Endometrial microvascular endothelial cells (primary cell): ENCODE data around the gene PLD5. TPM values are rescaled to one million over a fixed set of nuclear protein-coding genes. Genes with fewer than 3 reads are reported as not detected.
"Not testable (repeated sequence)": the region's sequence is repeated elsewhere in the genome, so short reads cannot be mapped to it uniquely, and the experiment has no call there.

Source experiments
- in situ Hi-C: cut with HindIII; loops from 2 replicates; pipeline ENCODE4 v1.10.0; 2017; ENCODE audit warnings: low sequenced_read_pairs, low pct_unique_long_range_greater_than_20kb; ENCODE audit errors: inconsistent ontology term
- total RNA-seq: library from RNA; depleted of rRNA; stranded (reverse); fragments of >200 nt; gene quantifications from one replicate; pipeline ENCODE4 v1.2.3, GENCODE V29; 2015; ENCODE audit errors: inconsistent ontology term

PLD5 gene
- total RNA-seq, 1 donor from 2014 or later: not detected

DNA sequence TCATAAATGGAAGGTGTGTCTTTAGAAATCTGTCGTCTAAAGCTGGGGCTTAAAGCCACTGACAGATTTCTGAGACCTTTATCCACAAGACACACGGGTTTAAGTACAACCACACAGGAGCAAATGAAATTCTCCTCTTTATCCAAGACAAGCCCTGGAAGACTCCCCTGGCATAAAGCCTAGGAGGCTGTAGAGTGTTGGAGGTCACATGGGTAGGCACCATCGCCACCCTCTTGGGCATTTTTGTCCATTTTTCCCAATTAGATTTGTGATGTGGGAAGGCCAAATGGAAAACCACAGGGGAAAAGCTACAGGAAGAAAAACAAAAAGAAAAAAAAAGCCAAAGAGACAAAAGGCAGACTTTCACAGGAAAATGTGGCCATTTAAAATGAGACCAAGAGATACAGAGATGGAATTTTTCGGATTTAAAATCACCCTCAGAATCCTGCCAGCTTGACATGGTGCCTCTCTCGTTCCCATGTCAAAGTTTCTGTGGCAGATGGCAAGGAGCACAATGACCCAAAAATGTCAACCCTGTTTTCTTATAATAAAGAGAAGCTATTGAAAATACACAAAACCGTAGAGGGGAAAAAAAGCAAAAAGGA lies 91.9 kb downstream of the PLD5 start:
- in situ Hi-C loops: no loop called here

DNA sequence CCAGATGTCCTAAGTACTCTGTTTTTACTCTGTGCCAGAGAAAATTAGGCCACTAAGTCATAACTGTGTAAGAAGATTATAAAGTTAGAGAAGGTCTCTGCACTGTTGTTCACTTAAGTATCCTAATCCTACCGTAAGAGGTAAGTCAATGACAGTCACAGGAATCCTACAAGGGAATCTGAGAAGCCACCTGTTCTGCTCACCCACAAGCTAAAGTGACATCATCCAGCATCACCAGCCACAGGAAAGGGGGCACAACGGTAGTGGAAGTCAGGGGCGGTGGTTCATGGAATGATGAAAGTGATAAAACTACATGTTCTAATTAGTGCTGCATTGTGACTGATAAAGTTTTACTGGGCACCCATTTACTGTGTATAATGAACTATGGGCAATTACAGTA lies 92.7 kb downstream of the PLD5 start:
- in situ Hi-C loops: no loop called here

DNA sequence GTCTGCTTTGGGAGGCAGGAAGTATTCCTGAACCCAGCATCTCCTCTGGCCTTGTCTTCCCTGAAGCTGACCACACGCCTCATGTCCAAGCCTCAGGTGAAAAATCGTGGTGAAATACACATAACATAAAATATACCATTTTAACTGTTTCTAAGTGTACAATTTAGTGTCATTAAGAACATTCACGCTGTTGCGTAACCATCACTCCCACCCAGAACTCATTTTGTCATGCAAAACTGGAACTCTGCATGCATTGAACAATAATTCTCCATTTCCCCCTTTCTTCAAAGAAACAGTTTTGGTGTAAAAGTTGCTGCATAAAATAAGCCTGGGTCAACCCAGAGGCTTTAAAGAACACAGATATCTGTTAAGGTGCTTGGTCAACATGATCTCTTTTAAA lies 93.5 kb downstream of the PLD5 start:
- in situ Hi-C loops: no loop called here

DNA sequence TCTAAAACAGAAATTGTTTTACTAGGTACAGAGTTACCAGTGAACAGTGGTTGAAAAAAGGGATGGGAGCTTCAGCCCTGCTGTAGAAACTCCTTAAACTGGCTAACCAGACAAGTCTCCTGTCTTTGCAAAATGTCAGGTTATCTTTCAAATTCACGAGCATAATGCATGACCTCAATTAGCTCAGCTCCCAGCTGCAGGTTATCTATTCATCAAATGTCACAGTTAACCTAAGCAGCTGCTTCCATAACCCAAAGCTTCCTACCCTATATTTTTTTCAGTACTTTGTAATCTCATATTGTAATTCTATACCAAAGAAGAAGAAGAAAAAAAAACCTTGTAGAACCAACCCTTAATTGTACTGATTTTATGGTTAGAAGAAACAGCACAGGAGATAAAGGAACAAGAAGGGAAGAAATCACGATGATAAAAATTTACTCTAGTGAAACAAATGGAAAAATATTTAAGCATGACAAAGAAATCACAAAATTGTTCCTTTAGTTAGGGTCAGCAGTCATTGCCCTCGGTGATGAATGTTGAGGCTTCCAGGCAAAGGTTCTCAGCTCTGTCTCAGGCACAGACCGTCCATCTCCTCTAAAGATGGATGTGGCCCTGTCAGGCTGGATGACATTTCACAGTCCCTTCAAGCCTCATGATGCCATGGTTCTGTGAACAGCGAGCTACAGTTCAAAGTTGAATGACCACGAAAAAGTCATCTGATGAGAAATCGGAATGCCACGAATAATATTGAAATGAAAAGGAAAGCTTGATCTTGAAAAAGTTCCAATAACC lies 95.9 kb downstream of the PLD5 start:
- in situ Hi-C loops: no loop called here

DNA sequence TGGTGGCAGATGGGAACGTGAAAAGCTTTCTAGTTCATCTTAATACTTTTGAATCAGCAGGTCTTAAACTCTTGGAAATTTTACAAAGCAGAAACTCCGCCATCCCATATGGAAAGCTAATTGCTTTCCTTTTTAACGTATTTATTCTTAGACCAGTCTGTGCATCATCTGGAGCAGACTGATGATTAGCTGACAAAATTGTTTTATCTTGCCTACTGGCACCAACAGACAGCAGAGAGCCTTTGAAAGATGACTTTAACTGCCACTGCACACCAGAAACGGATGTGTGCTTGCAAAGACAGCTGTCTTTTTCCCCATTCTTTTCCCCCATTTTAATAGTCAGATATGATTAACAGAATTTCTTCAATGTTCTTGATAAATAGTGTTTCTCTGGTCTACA lies 97.0 kb downstream of the PLD5 start:
- in situ Hi-C loops: no loop called here

DNA sequence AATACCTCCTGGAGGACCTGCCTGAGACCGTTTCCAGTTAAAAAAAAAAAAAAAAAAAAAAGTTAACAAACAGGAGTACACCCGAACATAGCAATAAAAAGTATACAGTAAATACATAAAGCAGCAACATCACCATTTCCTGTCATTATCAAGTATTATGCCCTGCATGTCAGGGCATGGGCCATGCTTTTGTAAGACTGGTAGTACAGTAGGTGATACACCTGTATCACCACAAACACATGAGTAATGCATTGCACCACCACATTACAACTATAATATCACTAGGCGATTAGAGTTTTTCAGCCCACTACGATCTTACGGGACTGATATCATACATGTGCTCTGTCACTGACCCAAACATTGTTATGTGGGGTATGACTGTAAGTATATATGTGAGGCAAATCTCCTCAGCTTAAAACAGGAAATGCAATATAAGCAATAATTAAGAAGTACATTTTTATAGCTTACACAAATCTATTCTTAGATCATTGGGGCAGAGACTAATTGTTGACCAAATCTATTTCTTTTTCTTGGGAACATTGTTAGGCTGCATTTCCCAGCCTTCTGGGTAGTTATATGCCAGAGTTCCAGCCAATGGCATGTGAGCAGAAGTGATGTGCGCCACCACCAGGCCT lies 98.1 kb downstream of the PLD5 start:
- in situ Hi-C loops: no loop called here

DNA sequence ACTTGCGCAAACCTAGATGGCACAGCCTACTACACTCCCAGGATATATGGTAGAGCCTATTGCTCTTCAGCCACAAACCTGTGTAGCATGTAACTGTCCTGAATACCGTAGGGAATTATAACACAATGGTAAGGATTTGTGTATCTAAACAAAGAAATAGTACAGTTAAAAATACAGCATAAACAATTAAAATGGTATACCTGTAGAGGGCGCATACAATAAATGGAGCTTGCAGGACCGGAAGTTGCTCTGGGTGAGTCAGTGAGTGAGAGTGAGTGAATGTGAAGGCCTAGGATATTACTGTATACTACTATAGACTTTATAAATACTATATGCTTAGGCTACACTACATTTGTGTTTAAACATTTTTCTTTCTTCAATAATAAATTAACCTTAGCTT lies 99.3 kb downstream of the PLD5 start:
- in situ Hi-C loops: no loop called here

DNA sequence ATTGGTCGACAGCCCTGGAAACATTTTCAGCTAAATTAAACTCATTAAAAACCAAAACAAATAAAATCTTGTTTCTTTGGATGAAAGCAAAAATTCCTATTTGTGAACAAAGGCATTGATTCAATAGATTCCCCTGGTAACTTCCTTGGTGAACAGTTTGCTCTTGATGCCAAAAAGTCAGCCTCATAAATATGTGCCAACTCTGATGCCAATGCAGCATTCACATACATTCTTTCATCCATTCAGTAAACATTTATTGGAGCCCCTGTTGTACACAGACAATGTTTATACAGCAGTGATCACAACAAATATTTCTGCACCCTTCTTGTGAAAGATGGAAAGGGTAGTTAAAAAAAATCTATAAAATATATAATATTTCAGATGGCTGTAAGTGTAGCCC lies 107.8 kb downstream of the PLD5 start:
- in situ Hi-C loops: no loop called here

DNA sequence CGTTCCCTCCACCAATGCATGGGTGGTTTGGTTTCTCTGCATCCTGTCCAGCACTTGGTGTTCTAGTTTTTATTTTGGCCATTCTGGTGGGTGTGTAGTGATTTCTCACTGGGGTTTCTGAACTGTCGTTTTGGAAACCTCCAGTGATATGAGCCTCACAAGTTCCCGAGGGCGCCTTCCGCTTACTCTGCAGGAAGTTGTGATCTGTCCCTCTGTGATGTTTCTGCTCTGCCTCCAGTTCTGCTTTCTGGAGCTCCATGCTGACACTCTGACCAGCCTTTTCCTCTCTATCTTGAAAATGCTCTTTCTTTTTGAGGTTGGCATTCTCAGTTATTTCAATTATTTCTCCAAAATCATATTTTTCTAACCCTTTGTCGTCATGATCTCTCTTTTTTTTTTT lies 111.6 kb downstream of the PLD5 start:
- in situ Hi-C loops: no loop called here

DNA sequence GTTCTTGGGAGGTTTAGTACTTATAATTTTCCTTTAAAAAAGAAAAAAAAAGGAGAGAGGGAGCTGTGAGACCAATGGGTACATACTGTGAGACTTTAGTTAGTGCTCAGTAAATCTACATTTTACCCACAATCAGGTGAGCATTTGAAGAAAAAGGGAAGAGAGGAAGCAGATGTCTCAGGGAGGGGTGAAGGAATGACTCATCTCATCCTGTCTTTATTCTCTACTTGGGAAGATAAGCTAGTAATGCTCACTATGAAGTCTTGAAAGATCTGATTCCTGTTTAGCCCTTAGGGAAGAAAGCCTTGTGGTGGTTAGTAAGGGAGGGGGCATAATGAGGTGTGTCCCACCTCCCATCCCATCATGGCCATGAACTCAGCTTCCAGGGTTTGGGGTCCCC lies 112.6 kb downstream of the PLD5 start:
- in situ Hi-C loops: no loop called here

DNA sequence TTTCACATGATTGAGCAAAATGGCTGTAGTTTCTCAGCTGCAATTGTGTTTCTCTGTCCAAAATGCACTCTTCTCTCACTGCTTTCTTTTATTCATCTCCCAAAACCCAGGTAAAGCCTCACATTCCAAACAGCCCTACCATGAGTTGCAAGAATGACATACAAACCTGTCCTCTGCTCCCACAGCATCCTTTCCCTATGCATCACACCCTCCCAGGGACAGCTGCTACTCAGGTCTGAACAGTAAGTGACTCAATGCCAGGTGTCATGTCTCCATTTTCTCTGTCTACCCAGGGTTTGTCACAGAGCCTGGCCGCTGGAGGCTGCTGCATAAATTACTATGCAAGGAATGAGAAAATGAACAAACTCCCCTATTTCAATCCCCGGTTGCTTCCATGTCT lies 118.5 kb downstream of the PLD5 start:
- in situ Hi-C loops: no loop called here

DNA sequence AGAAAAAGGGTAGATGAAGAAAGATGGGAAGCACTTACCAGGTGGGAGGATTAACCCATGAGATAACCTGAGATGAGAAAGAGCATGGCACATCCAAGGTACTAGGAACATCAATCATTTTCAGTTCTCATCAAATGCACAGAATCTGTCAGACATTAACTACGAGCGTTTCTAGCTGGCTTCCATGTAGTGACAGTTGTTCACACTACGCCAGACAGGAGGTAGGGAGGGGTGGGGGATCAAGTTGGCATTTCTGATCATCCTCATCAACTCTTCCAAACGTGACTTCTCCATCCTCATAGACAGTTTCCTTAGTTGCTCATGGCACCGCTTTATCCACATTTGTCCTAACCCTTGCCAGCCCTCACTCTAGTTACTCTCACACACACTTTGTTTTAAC lies 120.2 kb downstream of the PLD5 start:
- in situ Hi-C loops: no loop called here

DNA sequence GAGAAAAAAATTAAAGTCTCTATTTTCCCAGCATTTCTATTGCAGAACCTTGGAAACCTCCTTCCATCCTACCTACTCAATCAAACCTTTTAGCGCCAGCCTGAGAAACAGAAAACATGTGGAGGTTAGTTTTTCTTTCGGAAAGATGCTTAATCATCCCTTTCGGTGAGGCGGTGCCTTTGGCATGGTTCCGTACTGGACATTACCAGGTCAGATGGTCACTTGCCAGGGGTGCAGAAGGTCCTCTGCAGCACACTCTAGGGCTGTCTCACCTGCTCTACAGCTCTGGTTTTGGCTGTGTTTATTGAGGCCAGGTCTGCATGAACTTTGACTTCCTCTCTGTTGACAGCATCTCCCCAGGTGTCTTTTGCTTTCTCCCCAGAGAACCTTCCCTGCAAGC lies 121.5 kb downstream of the PLD5 start:
- in situ Hi-C loops: no loop called here

DNA sequence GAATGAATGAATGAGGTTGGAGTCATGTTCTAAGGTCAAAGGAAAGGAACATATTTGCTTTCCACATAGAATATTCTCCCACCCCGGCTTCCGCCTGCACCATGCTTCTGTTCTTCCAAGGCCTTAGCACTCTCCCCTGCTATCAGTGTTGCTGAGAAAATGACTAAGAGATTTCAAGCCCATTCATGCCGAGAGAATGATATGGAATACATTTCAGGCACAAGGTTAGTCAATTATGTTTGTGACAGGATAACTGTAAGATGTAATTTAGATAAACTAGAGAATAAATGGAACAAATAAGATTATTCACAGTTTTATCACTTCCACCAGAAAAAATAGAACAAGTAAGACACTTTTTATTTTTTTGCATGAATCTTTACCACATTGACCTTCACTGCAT lies 122.6 kb downstream of the PLD5 start:
- in situ Hi-C loops: no loop called here

DNA sequence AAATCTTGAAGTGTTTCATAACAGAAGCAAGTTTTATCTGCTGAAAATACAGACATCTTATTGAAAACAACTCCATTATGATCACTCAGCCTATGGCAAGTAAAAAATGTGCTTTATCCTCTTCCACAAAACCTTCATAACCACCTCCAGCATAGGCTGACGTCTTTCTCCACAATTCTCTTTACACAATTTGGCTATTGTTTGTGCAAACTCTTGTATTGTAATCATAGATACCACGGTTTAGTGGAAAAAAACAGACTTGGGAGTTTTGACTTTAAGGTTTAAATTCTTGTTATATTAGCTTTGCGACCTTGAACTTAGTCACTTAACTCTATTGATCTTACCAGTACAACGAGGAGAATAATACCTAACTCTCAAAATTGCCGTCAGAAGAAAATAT lies 126.1 kb downstream of the PLD5 start:
- in situ Hi-C loops: no loop called here

DNA sequence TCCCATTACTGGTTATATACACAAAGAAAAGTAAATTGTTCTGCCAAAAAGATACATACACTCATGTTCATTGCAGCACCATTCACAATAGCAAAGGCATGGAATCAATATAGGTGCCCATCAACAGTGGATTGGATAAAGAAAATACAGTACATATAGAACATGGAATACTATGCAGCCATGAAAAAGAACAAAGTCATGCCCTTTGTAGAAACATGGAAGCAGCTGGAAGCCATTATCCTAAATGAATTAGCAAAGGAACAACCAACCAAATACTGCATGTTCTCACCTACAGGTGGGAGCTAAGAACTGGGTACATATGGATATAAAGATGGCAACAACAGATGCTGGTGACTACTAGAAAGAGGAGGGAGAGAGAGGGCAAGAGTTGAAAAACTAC lies 132.6 kb downstream of the PLD5 start:
- in situ Hi-C loops: no loop called here

DNA sequence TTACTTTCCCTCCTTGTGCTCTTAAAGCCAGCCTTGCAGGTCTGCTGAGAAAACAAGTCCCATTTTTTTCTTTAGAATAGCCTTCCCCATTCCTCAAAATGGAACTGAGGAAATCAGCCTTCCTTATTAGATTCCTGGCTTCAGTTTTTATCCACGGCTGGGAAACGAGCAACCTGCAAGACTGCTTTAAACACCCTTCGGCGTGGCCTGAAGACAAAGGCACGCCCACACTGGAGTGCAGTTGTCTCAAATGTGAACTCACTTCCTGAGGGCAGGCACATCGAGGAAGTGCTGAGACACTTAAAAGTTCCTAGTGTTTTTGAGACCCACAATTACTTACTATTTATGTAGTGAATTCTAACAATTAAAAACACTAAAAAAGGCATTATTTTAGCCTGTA lies 148.4 kb downstream of the PLD5 start:
- in situ Hi-C loops: not testable (repeated sequence)

DNA sequence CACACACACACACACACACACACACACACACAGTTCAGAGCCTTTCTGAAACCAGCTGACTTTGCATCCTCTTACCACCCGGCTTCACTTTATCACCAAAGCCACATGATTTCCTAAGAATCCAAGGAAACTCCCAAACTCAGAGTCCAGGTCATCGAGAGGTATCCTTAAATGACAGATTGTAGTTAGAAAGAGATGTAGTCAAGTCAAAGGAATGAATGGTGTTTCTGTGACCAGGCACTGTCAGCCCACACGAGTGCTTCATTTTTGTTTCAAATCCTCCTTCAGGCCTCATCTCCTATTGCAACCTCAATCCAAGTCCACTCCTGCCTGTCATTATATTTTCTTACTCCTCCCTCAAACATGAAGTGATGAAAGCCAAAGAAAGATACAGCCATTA lies 174.1 kb downstream of the PLD5 start:
- in situ Hi-C loops: not testable (repeated sequence)

DNA sequence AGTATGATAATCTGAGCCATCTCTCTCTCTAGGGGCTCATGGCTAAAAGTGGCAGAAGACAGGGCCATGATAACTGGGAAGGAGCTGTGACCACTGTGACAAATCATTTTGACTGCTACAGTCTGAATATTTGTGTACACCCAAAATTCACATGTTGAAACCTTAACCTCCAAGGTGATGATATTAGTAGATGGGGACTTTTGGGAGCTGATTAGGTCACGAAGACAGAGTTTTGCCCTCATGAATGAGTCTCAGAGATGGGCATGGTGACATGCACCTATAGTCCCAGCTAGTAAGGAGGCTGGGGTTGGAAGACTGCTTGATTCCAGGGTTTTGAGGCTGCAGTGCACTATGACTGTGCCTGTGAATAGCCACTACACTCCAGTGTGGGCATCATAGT lies 174.9 kb downstream of the PLD5 start:
- in situ Hi-C loops: no loop called here

DNA sequence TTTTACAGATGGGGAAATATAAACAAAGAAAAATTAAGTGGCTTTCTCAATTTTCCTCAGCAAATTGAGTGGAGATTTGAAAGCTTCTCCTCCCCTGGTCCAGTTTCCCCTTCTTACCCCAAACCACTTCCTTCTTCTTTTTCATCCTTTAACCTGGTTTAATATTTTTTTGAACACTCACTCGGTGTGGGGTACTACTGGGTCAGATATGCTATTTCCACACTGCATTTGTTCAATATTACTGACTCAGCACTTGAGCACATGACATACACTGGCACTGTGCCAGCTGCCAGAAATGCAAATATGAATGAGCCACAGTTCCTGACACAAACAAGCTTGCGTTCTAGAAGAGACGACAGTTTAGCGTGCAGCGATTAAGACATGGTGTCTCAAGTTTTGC lies 193.6 kb downstream of the PLD5 start:
- in situ Hi-C loops: not testable (repeated sequence)
